ENCODE data around the gene CORO2B. TPM values are rescaled to one million over a fixed set of nuclear protein-coding genes. Genes with fewer than 3 reads are reported as not detected.

The CORO2B gene
- 4.8 and 5.5 TPM in 2 replicates for total RNA-seq

DNA sequence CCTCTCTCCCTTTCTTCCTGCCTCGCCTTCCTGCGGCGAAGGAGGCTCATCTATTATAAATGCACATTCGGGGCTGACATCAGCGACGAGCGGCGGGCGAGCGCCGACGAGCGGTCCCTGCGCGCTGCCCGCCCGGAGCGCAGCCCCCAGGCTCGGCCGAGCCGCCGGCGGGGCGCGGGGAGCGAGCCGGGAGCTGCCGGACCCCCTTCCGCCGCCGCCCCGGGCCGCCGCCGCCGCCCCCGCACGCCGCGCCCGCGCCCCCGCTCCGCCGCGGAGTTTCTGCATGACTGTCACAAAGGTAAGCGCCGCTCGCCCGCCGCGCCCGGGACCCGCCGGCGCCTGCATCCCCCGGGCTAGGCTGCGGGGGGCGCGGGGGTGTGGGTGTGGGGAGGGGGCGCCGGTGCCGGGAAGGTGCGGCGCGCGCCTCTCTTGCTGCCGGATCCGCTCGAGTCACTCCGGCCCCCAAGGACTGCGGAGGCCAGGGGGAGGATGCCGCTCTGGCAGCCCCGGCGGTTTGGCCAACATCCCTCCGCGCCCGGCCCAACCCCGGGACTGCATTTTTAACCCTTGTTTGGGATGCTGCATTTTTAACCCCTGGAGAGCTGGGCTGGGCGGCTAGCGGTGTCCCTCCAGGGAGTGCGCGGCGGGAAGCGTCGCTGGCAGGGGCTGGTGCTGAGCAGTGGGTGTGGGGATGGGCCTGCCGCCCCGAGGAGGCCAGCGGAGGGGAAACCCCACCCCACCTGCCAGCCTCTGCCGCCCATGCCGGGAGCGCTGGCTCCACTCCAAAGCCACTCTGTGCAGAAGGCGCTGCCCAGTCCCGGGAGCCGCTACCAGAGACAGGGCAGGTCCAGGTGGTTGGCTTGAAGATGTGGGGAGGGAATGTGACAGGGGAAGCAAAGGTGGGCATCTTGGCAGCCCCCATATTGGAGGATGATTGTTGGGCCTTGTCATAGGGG, at the start of gene CORO2B:
CORO2B (plus strand) TSS at position 14 of the 956 bp plus-strand sequence; CDS start at position 284, 270 bp downstream.

Other genes starting within 250 kb of the CORO2B start
- gene ITGA11, start 146.8 kb upstream of the CORO2B start, total RNA-seq: 24.3 and 43.8 TPM in 2 replicates
- gene ANP32A, start 241.9 kb downstream of the CORO2B start, total RNA-seq: 50.4 and 54.3 TPM in 2 replicates

Measured in aortic smooth muscle cell (primary cell).